WTC11 (cell line): Measurements from ENCODE around the gene FEM1B. TPM values are rescaled to one million over a fixed set of nuclear protein-coding genes. Genes with fewer than 3 reads are reported as not detected.
A peak's percentile ranks its signal among the peaks of the same experiment; 100 is the strongest.

Source experiments
- ATAC-seq: fragments of 200-7000 bp; cut with Tn5 transposase; 2 replicates; pipeline ENCODE4 v1.10.0; 2021; ENCODE audit warnings: mild to moderate bottlenecking, moderate library complexity
- CTCF ChIA-PET: fragments of 300-600 bp; sonication (Branson Sonifier 250); formaldehyde crosslinking; loops from one replicate; lab custom pipeline; 2021; ENCODE audit warnings: antibody characterized with exemption; lab: Charles Lee
- POLR2A ChIA-PET: fragments of 350-600 bp; sonication (Branson Sonifier 250); formaldehyde crosslinking; loops from one replicate; lab custom pipeline; 2021; ENCODE audit warnings: antibody characterized with exemption; lab: Charles Lee
- DNase-seq: peaks from one replicate; pipeline ENCODE4 v3.0.0; 2021; ENCODE audit warnings: low spot score
- H3K27ac Mint-ChIP-seq: 2 replicates; pipeline ENCODE4 v1.8.0; 2021; ENCODE audit warnings: mixed read lengths
- H3K27me3 Mint-ChIP-seq: 2 replicates; pipeline ENCODE4 v1.8.0; 2021; ENCODE audit warnings: low read depth, mild to moderate bottlenecking, moderate library complexity, mixed read lengths
- H3K36me3 Mint-ChIP-seq: 2 replicates; pipeline ENCODE4 v1.8.0; 2021; ENCODE audit warnings: mixed read lengths
- H3K4me1 Mint-ChIP-seq: 2 replicates; pipeline ENCODE4 v1.8.0; 2022; ENCODE audit warnings: mixed read lengths
- H3K4me3 Mint-ChIP-seq: 2 replicates; pipeline ENCODE4 v1.8.0; 2021; ENCODE audit warnings: mild to moderate bottlenecking, moderate library complexity, mixed read lengths
- H3K9me3 Mint-ChIP-seq: 2 replicates; pipeline ENCODE4 v1.8.0; 2021; ENCODE audit warnings: mixed read lengths
- CBFB ChIP-seq: sonication (generic); formaldehyde crosslinking; IDR thresholded peaks from 2 replicates; pipeline ENCODE4 v1.8.1; 2022; ENCODE audit warnings: mild to moderate bottlenecking, low read depth, missing genetic modification reagents
- CREB1 ChIP-seq: sonication (generic); formaldehyde crosslinking; IDR thresholded peaks from 2 replicates; pipeline ENCODE4 v1.8.0; 2023; ENCODE audit warnings: mild to moderate bottlenecking, missing genetic modification reagents
- ELF4 ChIP-seq: sonication (generic); formaldehyde crosslinking; IDR thresholded peaks from 2 replicates; pipeline ENCODE4 v1.8.1; 2022; ENCODE audit warnings: low read depth, mild to moderate bottlenecking, moderate library complexity, missing genetic modification reagents
- GRHL2 ChIP-seq: fragments of 250-450 bp; sonication (Bioruptor Pico); IDR thresholded peaks from 2 replicates; pipeline ENCODE4 v1.8.0; 2022; ENCODE audit warnings: mild to moderate bottlenecking, moderate library complexity; ENCODE audit not compliant: insufficient replicate concordance, severe bottlenecking
- HMGXB4 ChIP-seq: sonication (generic); formaldehyde crosslinking; IDR thresholded peaks from 2 replicates; pipeline ENCODE4 v1.8.1; 2023; ENCODE audit warnings: mild to moderate bottlenecking, moderate library complexity, missing genetic modification reagents
- JAZF1 ChIP-seq: fragments of 250-450 bp; sonication (Bioruptor Pico); IDR thresholded peaks from 2 replicates; pipeline ENCODE4 v1.9.0; 2021; ENCODE audit warnings: moderate library complexity, mild to moderate bottlenecking, inconsistent platforms
- KAT7 ChIP-seq: sonication (generic); formaldehyde crosslinking; IDR thresholded peaks from 2 replicates; pipeline ENCODE4 v1.8.1; 2023; ENCODE audit warnings: missing genetic modification reagents, mild to moderate bottlenecking, borderline replicate concordance
- MYBL2 ChIP-seq: sonication (generic); formaldehyde crosslinking; IDR thresholded peaks from 2 replicates; pipeline ENCODE4 v1.8.1; 2023; ENCODE audit warnings: mild to moderate bottlenecking, moderate library complexity, missing genetic modification reagents
- NR3C1 ChIP-seq: sonication (generic); formaldehyde crosslinking; conservative IDR thresholded peaks from 2 replicates; pipeline ENCODE4 v1.8.1; 2023; ENCODE audit warnings: low read depth, mild to moderate bottlenecking, missing genetic modification reagents
- SOX15 ChIP-seq: fragments of 250-450 bp; sonication (Bioruptor Pico); IDR thresholded peaks from 2 replicates; pipeline ENCODE4 v1.9.0; 2021; ENCODE audit warnings: mild to moderate bottlenecking
- ZNF317 ChIP-seq: sonication (generic); formaldehyde crosslinking; IDR thresholded peaks from 2 replicates; pipeline ENCODE4 v1.8.1; 2023; ENCODE audit warnings: low read depth, mild to moderate bottlenecking, moderate library complexity, missing genetic modification reagents, borderline replicate concordance
- ZNF416 ChIP-seq: fragments of 250-450 bp; sonication (Bioruptor Pico); IDR thresholded peaks from 2 replicates; pipeline ENCODE4 v1.9.0; 2021; ENCODE audit warnings: mild to moderate bottlenecking, inconsistent platforms
- ZNF423 ChIP-seq: fragments of 250-450 bp; sonication (Bioruptor Pico); IDR thresholded peaks from 2 replicates; pipeline ENCODE4 v2.1.2; 2022; ENCODE audit warnings: mild to moderate bottlenecking, moderate library complexity
- ZNF671 ChIP-seq: fragments of 250-450 bp; sonication (Bioruptor Pico); IDR thresholded peaks from 2 replicates; pipeline ENCODE4 v1.8.0; 2021; ENCODE audit warnings: mild to moderate bottlenecking
- total RNA-seq: library from RNA; stranded (reverse); gene quantifications from 3 replicates; pipeline ENCODE4 v1.2.3, GENCODE V29; 2021
- TF ChIP-seq, protein P1 (sequence below): sonication (generic); formaldehyde crosslinking; conservative IDR thresholded peaks from 2 replicates; pipeline ENCODE4 v1.8.1; 2023; ENCODE audit warnings: mild to moderate bottlenecking, low read depth, missing genetic modification reagents, moderate library complexity
- TF ChIP-seq, protein P2 (sequence below): sonication (generic); formaldehyde crosslinking; IDR thresholded peaks from 2 replicates; pipeline ENCODE4 v1.8.1; 2022; ENCODE audit warnings: low read depth, missing genetic modification reagents, borderline replicate concordance
- TF ChIP-seq, protein P3 (sequence below): fragments of 250-450 bp; sonication (Bioruptor Pico); IDR thresholded peaks from 2 replicates; pipeline ENCODE4 v1.9.0; 2021; ENCODE audit warnings: mild to moderate bottlenecking, borderline replicate concordance
- TF ChIP-seq, protein P4 (sequence below): sonication (generic); formaldehyde crosslinking; IDR thresholded peaks from 2 replicates; pipeline ENCODE4 v1.8.0; 2022; ENCODE audit warnings: mild to moderate bottlenecking, missing genetic modification reagents

FEM1B gene
- total RNA-seq, 1 experiment from 2014 or later: 64.8 TPM

DNA sequence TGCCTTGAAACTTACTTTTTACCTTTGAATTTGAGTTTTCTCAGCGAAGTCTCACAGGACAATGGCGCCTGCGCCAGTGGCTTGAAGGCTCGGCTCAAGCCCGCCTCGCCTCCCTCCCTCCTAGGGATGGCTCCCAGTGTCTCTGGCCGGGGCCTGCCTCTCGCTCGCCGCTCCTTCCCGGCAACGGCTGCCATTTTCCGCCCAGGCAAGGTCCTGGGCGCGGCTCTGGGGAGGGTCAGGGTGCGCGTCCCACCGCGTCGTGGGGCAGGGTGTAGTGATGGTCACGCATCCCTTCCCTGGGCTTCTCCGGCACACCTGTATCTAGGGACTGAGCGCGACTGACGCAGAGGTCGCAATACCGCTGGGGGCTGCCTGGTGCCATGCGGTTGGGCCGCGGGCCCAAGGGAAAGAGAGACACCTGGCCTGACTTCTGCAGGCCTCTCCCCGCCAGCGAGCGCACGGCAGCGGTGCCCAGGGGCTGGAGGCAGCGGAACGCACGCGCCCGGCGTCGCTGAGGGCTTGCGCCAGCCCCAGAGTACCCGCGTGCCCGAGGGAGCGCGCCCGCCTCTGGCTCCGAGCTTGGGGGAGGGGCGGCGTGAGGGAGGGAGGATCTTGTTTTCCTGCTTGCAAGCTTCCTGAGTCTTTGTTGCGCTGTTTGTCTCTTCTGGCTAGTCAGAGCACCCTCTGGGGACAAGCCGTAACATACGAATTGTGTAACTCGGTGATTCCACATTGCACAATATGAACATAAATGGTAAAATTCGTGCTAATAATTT is 20.7 kb upstream of the FEM1B start (continued):
- TF ChIP-seq ELF4 (CRISPR knock-in tag) (no peak), ZNF416 (CRISPR knock-in tag) (no peak), JAZF1 (CRISPR knock-in tag) (no peak), ZNF671 (CRISPR knock-in tag) (no peak), CBFB (CRISPR knock-in tag) (peak; percentile 96; the same call in 1 of the 2 replicates)
- TF ChIP-seq, all 79 proteins: peak for 34

DNA sequence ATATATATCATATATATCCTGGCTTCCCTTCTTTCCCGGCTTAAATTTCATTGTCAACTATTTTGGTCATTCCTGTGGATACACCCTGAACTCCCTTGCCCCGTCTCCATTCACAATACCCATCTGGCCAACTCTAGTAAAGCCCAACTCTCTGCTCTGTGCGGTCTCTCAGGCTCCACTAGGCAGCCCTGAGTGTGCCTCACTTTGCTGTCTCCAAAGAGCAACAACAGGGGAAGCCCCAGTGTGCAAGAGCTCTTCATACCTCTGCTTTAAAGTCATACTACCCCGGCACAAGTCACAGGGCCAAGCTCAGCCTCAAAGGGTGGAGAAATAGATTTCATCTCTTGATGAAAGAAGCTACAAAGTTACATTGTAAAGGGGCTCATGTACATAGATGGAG is 18.9 kb upstream of the FEM1B start:
- ChIA-PET POLR2A (no interaction called here), CTCF (interaction anchor here (1.0 to 1.2 kb wide), 2 partner anchors 12 to 48 kb away, joined by 5 to 9 read pairs; no protein-coding TSS in a partner anchor)
- peak; percentile 5; the same call in 1 of the 2 replicates for ATAC-seq
- Mint-ChIP-seq H3K27me3 (no peaks in the 10 kb centered on the region; the same call in 1 of the 2 replicates), H3K27ac (peak overlapping the region; percentile 39; the same call in 1 of the 2 replicates), H3K4me3 (no peak overlapping the region), H3K4me1 (peaks cover 15% of the 10 kb centered on the region), H3K9me3 (peaks cover 5% of the 10 kb centered on the region; the same call in 1 of the 2 replicates), H3K36me3 (no peaks in the 10 kb centered on the region)
- TF ChIP-seq CREB1 (CRISPR knock-in tag): no peak
- DNase-seq: no peak

GRCh38 chr15:68259883-68260282 is 17.7 kb upstream of the FEM1B start:
- Mint-ChIP-seq H3K9me3 (peaks cover 5% of the 10 kb centered on the region; the same call in 1 of the 2 replicates), H3K36me3 (no peaks in the 10 kb centered on the region), H3K4me3 (no peak overlapping the region), H3K27ac (no peak overlapping the region), H3K27me3 (no peaks in the 10 kb centered on the region; the same call in 1 of the 2 replicates), H3K4me1 (peaks cover 27% of the 10 kb centered on the region)
- no peak for DNase-seq
- POLR2A ChIA-PET: interaction anchor here (0.7 kb wide), 1 partner anchor 16 kb away, joined by 6 read pairs; no protein-coding TSS in a partner anchor
- no peak for ATAC-seq
- CTCF ChIA-PET: interaction anchor here (0.6 to 0.9 kb wide), 4 partner anchors 11 to 445 kb away, joined by 3 to 4 read pairs (median 4); no protein-coding TSS in a partner anchor
- TF ChIP-seq SOX15 (CRISPR knock-in tag) (no peak), JAZF1 (CRISPR knock-in tag) (no peak), MYBL2 (CRISPR knock-in tag) (no peak), NR3C1 (CRISPR knock-in tag) (no peak), HMGXB4 (CRISPR knock-in tag) (no peak), ZNF423 (CRISPR knock-in tag) (no peak), KAT7 (CRISPR knock-in tag) (no peak), ZNF317 (CRISPR knock-in tag) (no peak), GRHL2 (CRISPR knock-in tag) (no peak), ELF4 (CRISPR knock-in tag) (no peak)
- TF ChIP-seq, protein P1, sequence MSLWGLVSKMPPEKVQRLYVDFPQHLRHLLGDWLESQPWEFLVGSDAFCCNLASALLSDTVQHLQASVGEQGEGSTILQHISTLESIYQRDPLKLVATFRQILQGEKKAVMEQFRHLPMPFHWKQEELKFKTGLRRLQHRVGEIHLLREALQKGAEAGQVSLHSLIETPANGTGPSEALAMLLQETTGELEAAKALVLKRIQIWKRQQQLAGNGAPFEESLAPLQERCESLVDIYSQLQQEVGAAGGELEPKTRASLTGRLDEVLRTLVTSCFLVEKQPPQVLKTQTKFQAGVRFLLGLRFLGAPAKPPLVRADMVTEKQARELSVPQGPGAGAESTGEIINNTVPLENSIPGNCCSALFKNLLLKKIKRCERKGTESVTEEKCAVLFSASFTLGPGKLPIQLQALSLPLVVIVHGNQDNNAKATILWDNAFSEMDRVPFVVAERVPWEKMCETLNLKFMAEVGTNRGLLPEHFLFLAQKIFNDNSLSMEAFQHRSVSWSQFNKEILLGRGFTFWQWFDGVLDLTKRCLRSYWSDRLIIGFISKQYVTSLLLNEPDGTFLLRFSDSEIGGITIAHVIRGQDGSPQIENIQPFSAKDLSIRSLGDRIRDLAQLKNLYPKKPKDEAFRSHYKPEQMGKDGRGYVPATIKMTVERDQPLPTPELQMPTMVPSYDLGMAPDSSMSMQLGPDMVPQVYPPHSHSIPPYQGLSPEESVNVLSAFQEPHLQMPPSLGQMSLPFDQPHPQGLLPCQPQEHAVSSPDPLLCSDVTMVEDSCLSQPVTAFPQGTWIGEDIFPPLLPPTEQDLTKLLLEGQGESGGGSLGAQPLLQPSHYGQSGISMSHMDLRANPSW (CRISPR knock-in tag): no peak
- TF ChIP-seq, protein P2, sequence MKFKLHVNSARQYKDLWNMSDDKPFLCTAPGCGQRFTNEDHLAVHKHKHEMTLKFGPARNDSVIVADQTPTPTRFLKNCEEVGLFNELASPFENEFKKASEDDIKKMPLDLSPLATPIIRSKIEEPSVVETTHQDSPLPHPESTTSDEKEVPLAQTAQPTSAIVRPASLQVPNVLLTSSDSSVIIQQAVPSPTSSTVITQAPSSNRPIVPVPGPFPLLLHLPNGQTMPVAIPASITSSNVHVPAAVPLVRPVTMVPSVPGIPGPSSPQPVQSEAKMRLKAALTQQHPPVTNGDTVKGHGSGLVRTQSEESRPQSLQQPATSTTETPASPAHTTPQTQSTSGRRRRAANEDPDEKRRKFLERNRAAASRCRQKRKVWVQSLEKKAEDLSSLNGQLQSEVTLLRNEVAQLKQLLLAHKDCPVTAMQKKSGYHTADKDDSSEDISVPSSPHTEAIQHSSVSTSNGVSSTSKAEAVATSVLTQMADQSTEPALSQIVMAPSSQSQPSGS (CRISPR knock-in tag): no peak
- TF ChIP-seq, protein P3, sequence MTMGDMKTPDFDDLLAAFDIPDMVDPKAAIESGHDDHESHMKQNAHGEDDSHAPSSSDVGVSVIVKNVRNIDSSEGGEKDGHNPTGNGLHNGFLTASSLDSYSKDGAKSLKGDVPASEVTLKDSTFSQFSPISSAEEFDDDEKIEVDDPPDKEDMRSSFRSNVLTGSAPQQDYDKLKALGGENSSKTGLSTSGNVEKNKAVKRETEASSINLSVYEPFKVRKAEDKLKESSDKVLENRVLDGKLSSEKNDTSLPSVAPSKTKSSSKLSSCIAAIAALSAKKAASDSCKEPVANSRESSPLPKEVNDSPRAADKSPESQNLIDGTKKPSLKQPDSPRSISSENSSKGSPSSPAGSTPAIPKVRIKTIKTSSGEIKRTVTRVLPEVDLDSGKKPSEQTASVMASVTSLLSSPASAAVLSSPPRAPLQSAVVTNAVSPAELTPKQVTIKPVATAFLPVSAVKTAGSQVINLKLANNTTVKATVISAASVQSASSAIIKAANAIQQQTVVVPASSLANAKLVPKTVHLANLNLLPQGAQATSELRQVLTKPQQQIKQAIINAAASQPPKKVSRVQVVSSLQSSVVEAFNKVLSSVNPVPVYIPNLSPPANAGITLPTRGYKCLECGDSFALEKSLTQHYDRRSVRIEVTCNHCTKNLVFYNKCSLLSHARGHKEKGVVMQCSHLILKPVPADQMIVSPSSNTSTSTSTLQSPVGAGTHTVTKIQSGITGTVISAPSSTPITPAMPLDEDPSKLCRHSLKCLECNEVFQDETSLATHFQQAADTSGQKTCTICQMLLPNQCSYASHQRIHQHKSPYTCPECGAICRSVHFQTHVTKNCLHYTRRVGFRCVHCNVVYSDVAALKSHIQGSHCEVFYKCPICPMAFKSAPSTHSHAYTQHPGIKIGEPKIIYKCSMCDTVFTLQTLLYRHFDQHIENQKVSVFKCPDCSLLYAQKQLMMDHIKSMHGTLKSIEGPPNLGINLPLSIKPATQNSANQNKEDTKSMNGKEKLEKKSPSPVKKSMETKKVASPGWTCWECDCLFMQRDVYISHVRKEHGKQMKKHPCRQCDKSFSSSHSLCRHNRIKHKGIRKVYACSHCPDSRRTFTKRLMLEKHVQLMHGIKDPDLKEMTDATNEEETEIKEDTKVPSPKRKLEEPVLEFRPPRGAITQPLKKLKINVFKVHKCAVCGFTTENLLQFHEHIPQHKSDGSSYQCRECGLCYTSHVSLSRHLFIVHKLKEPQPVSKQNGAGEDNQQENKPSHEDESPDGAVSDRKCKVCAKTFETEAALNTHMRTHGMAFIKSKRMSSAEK (CRISPR knock-in tag): no peak
- TF ChIP-seq, protein P4, sequence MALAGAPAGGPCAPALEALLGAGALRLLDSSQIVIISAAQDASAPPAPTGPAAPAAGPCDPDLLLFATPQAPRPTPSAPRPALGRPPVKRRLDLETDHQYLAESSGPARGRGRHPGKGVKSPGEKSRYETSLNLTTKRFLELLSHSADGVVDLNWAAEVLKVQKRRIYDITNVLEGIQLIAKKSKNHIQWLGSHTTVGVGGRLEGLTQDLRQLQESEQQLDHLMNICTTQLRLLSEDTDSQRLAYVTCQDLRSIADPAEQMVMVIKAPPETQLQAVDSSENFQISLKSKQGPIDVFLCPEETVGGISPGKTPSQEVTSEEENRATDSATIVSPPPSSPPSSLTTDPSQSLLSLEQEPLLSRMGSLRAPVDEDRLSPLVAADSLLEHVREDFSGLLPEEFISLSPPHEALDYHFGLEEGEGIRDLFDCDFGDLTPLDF (CRISPR knock-in tag): no peak
